Lung (tissue), 12 donors: ENCODE measurements around the gene KHSRP. TPM values are rescaled to one million over a fixed set of nuclear protein-coding genes. Genes with fewer than 3 reads are reported as not detected.

ENCODE experiments used
- ATAC-seq: fragments of 200-7000 bp; cut with Tn5 transposase; one replicate; pipeline ENCODE4 v1.9.1; 2020; ENCODE audit warnings: moderate number of reproducible peaks; ENCODE audit not compliant: insufficient read depth, low FRiP score
- DNase-seq, 3 donors: peaks; one replicate each; pipeline ENCODE4 v3.0.0-alpha.2; 2013 to 2017
- H3K27ac ChIP-seq, 2 donors: one replicate each; pipeline ENCODE4 v1.5.1; 2013; ENCODE audit warnings: mild to moderate bottlenecking in 2 of 2, moderate library complexity in 2 of 2, control low read depth in 1 of 2, inconsistent platforms in 1 of 2, low read depth in 1 of 2, low read length in 1 of 2
- H3K27me3 ChIP-seq, 3 donors: one replicate each; pipeline ENCODE4 v1.5.1; 2013; ENCODE audit warnings: low read length in 2 of 3; ENCODE audit not compliant: control insufficient read depth in 3 of 3, insufficient read depth in 3 of 3
- H3K36me3 ChIP-seq, 4 donors: one replicate each; pipeline ENCODE4 v1.5.1; 2013; ENCODE audit warnings: low read length in 4 of 4, mild to moderate bottlenecking in 1 of 4, moderate library complexity in 1 of 4; ENCODE audit not compliant: control insufficient read depth in 4 of 4, insufficient read depth in 4 of 4
- H3K4me1 ChIP-seq, 5 donors: one replicate each; pipeline ENCODE4 v1.5.1; 2013; ENCODE audit warnings: low read length in 5 of 5, mild to moderate bottlenecking in 2 of 5, moderate library complexity in 1 of 5; ENCODE audit not compliant: control insufficient read depth in 5 of 5, insufficient read depth in 5 of 5
- H3K4me3 ChIP-seq: one replicate; pipeline ENCODE4 v1.5.1; 2013; ENCODE audit warnings: mild to moderate bottlenecking, control low read depth, moderate library complexity
- H3K9ac ChIP-seq, 2 donors: one replicate each; pipeline ENCODE4 v1.5.1; 2013; ENCODE audit warnings: low read length in 2 of 2, control low read depth in 1 of 2; ENCODE audit not compliant: insufficient read depth in 1 of 2
- H3K9me3 ChIP-seq, 4 donors: one replicate each; pipeline ENCODE4 v1.5.1; 2013; ENCODE audit warnings: low read length in 3 of 4, mild to moderate bottlenecking in 1 of 4, moderate library complexity in 1 of 4; ENCODE audit not compliant: control insufficient read depth in 4 of 4, insufficient read depth in 3 of 4
- CTCF ChIP-seq: IDR thresholded peaks from 2 replicates; pipeline ENCODE4 v1.5.1; 2012; ENCODE audit warnings: mild to moderate bottlenecking; ENCODE audit errors: control extremely low read depth, extremely low read depth
- WGBS, 2 donors: extraction: QIAGEN DNeasy Blood & Tissue Kit; methylation state at CpG; one replicate each; pipeline ENCODE4 v1.1.7; 2013; 5-methylcytosine and 5-hydroxymethylcytosine counted together
- polyA plus RNA-seq, 2 donors: library from polyadenylated mRNA; stranded (reverse); fragments of 200-250 nt; gene quantifications; one replicate each; pipeline ENCODE4 v1.2.1, GENCODE V29; 2013
- total RNA-seq, 2 donors: library from RNA; depleted of rRNA in 1 of 2; stranded (reverse); fragments of >200 nt in 1 of 2; gene quantifications; one replicate each; pipeline ENCODE4 v1.2.1, GENCODE V29; 2014 to 2021
- donor health status: control.
- donor health status: control.
- donor health status: Bipolar disorder and iron deficiency.
- donor health status: healthy.
- donor health status: DM: yes; HTN: yes; CAD: no.

The KHSRP gene
- total and polyA plus RNA-seq, 4 donors = 116 to 204 (median 141) TPM

GRCh38 chr19:6394831-6395230, 29.8 kb downstream of the KHSRP start:
- peaks cover 0 to 13% (median 6%) of the 10 kb centered on the region in 5 donors for H3K4me1 ChIP-seq
- no peaks in the 10 kb centered on the region for H3K27me3 ChIP-seq
- TF ChIP-seq CTCF = no peak
- H3K9me3 ChIP-seq = no peaks in the 10 kb centered on the region
- DNase-seq (no peak), ATAC-seq (no peak)
- H3K4me3 ChIP-seq = no peak overlapping the region
- WGBS, 2 donors = 93 to 97% methylated on average over 3 of the region's 3 CpGs
- peaks cover 0 to 5% (median under 1%) of the 10 kb centered on the region in 4 donors for H3K36me3 ChIP-seq
- no peak overlapping the region for H3K9ac ChIP-seq
- H3K27ac ChIP-seq = no peak overlapping the region

GRCh38 chr19:6393983-6394412, 30.6 kb downstream of the KHSRP start:
- Histone ChIP-seq H3K27me3 (no peaks in the 10 kb centered on the region), H3K4me3 (peak overlapping the region; percentile 90), H3K4me1 (peaks cover 0 to 13% (median 6%) of the 10 kb centered on the region in 5 donors), H3K36me3 (peaks cover 0 to 9% (median 6%) of the 10 kb centered on the region in 4 donors), H3K27ac (peak overlapping the region; percentile 91 to 96), H3K9me3 (no peaks in the 10 kb centered on the region), H3K9ac (peak overlapping the region; percentile 87 to 88)
- DNase-seq (no peak), ATAC-seq (no peak)
- no peak for TF ChIP-seq CTCF
- WGBS, 2 donors = 26 to 27% methylated on average over 14 of the region's 14 CpGs

- Histone ChIP-seq H3K4me1 (peaks cover 0 to 13% (median 6%) of the 10 kb centered on the region in 5 donors), H3K36me3 (peaks cover 2 to 13% (median 9%) of the 10 kb centered on the region in 4 donors), H3K27me3 (no peaks in the 10 kb centered on the region), H3K27ac (peak within 1 kb of the TSS; percentile 91 to 96), H3K9ac (peak within 1 kb of the TSS; percentile 91), H3K9me3 (no peaks in the 10 kb centered on the region), H3K4me3 (peak within 1 kb of the TSS; percentile 90)
- ATAC-seq = peak; percentile 87
- peak; percentile 8 for TF ChIP-seq CTCF
- 0 to 1% methylated on average over 69 of the region's 69 CpGs for WGBS, 2 donors
- peak; percentile 98 to 100 (median 99) for DNase-seq
Observed at GRCh38 chr19:6393074-6393982, 31.3 kb downstream of the KHSRP start, which contains the start of gene GTF2F1. TSS of gene GTF2F1 (minus strand) at chr19:6393164. CDS start at chr19:6392995, 169 bp downstream.
